Mucosa of gallbladder (tissue), 1 donor: Measurements from ENCODE around the gene MED29. TPM values are rescaled to one million over a fixed set of nuclear protein-coding genes. Genes with fewer than 3 reads are reported as not detected.
A peak's percentile ranks its signal among the peaks of the same experiment; 100 is the strongest.

Experiments used
- DNase-seq: peaks from one replicate; pipeline ENCODE4 v3.0.0-alpha.2; 2020; ENCODE audit warnings: low spot score
- total RNA-seq: library from RNA; stranded (reverse); gene quantifications from one replicate; pipeline ENCODE4 v1.2.1, GENCODE V29; 2021
- donor health status: DM: no; HTN: no; CAD: no.

The MED29 gene
- total RNA-seq, 1 donor from 2014 or later, result 46.0 TPM

DNA sequence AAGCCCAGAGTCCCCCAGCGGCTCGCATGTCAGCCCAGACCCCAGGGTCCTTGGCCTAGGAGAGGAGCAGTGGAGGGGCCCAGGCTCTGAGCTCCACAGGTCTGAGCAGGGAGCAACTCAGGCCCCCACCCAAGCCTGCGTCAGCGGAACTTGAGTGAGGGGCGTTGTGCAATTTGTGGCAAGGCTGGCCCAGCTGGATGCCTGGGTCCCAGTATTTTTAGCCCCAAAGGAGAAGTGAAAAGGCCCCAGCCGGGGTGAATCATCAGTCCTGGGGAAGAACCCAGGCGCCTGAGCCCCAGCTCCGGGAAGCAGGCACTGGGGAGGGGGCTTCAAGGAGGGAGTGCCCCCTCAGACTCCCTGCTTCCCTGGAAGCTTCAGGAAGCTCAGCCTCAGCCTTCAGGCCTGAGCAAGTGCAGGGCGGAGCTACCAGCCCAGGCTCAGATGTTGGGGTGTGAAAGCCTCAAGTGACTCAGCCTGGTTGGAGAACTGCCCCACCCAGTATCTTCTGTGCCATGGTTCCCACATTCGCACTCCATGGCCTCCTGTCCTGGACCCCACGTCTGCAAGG lies 7.2 kb downstream of the MED29 start:
- peak; percentile 66 for DNase-seq

DNA sequence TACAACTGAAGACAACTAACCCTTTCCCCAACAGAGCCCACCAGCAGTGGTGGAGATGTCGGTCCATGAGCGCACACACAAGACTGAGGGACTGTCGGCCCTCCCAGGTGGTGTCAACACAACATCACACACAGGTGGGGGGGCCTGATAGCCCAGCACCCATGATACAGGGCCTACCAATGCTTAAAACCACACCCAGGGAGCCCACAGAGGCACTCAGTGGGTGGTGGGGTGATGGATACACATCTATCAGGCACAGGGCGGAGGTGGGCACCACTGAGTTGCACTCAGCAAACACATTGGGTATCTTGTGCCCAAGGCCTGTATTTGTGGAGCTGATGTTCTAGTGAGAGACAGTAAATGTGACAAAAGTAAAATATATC lies 8.5 kb downstream of the MED29 start:
- DNase-seq, result no peak

DNA sequence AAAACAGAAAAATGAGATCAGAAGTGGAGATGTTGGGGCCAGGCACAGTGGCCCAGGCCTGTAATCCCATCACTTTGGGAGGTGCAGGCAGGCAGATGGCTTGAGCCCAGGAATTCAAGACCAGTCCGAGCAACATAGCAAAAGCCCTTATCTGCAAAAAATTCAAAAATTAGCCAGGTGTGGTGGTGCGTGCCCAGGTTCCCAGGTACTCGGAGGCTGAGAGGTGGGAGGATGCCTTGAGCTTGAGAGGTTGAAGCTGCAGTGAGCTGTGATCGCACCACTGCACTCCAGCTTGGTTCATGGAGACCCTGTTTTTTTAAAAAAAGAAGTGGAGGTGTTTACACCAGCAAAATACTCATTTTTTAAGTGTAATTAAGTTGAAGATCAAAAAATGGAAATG lies 8.9 kb downstream of the MED29 start:
- DNase-seq, result no peak

DNA sequence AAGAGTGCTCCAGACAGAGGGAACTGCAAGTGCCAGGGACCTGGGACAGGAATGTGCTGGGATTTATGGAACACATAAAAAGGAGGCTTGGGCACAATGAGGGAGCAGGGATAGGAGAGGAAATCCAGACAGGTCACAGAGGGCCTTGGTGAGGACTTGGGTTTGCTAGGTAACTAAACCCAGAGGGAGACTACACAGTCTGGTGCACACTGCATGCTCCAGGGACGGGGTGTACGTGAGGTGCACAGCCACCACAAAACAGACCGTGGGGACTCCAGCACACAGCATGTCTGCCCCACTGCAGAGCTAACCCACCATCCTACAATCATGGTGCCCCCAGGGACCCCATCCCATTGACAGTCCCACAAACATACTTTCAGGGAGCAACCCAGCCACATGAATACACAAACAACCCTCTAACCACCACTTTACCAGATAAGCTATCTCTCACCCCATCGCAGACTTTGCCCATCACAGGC lies 9.9 kb downstream of the MED29 start:
- no peak for DNase-seq

DNA sequence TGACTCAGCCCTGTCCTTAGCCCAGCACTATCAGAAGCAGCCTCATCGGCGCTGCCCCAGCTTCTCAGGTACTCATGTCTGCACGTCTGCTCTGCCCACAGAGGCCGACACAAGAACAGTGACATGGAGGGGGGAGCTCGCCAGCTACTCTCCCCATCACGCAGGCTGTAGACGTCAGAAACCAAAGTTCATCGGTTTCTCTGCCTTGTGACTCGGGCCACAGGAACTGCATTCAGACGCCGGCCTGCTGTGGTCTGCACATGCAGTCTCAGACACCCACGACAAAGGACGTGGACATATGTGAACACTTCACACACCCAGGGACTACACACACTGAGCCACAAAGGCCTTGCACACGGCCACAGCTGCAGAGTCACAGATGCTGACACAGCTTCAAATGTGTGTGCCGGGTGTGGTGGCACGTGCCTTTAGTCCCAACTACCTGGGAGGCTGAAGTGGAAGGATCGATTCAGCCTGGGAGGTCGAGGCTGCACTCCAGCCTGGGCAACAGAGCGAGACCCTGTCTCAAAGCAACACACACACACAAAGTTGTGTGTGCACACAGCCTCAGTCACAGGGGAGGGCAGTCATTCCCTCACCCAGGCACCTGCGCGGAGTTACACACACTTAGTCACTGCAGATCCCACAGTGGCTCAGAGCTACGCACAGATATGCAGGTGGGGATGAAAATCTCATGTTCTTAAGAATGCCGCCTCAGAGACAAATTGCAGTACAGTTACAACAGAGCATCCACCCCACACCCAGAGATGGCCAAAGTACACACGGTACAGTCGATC lies 10.6 kb downstream of the MED29 start:
- DNase-seq, result peak; percentile 91

DNA sequence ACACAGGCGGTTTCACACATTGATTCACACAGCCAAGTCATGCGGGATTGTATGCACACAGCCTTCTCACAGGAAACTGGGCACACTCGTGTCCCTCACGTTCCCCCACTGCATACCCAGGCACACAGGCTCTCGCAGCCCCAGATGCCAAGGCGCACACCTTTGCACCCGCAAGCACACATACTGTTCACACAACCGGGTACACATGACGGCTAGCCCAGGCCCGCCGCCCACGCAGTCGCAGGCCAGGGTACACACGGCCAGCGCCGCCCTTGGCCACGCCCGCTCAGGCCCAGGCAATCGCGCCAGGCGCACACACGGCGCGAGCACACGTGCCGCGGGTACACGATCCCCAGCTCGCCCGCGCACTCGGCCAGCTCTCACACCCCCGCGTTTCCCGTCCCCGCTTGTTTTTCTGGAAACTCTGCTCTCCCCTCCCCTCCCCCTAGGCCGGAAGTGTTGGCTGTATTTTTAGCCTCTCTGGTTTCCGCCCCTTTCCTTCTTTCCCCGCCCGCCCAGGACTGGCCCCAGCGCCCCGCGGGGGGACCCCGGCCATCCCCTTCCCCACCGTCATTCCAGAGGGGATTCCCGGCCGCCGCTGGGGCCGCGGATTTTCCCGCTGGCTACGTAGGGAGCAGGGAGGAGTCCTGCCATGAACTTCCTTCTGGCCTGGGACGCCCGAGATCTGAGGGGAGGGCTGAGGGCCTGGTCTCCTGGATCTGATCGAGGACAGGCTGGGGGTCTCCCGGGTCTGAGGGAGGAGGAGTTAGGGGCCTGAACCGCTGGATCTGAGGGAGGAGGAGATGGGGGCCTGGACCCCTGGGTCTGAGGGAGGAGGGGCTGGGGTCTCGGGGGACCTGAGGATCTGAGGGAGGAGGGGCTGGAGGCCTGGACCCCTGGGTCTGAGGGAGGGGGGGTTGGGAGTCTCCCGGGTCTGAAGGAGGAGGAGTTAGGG lies 11.4 kb downstream of the MED29 start:
- peak; percentile 88 for DNase-seq

DNA sequence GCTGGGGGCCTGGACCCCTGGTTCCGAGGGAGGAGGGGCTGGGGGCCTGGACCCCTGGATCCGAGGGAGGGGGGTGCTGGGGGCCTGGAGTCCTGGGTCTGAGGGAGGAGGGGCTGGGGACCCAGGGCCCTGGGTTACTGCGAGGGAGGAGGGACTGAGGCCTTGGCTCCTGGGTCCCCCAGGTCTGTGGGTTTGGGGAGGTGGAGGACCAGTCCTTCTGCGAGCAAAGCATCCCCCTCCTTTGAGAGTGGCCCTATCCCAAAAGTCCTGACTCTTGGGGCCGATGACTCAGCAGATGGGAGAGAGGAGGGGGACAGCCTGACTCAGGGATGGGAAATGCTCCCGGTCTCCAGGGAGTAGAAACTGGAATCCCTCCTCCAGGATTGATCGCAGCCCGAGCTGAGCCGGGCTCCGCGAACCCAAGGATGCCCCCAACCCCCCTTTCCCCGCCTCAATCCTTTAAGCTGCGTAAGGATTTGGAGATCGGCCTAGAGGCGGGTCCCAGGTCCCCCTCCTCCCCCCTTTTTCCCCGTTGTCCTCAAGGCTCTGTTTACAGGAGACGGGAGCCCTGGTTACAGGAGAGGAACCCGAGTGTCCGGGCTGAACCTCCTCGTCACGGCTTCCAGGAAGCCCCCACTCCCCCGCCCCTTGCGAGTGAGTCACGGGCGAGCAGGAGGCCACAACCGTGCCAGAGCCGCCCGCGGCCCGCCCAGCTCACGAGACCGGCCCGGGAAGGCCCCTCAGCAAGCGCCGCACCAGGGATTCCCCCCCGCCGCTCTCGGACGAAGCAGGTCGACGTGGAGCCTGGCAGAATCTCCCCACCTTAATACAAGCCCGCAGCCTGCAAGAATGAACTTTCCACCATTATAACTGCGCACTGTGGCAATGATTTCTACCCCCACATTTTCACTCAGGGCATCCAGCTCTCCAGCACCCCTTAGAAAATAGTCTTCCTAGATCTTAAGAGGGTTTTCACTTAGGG lies 12.4 kb downstream of the MED29 start:
- DNase-seq, result peak; percentile 98

DNA sequence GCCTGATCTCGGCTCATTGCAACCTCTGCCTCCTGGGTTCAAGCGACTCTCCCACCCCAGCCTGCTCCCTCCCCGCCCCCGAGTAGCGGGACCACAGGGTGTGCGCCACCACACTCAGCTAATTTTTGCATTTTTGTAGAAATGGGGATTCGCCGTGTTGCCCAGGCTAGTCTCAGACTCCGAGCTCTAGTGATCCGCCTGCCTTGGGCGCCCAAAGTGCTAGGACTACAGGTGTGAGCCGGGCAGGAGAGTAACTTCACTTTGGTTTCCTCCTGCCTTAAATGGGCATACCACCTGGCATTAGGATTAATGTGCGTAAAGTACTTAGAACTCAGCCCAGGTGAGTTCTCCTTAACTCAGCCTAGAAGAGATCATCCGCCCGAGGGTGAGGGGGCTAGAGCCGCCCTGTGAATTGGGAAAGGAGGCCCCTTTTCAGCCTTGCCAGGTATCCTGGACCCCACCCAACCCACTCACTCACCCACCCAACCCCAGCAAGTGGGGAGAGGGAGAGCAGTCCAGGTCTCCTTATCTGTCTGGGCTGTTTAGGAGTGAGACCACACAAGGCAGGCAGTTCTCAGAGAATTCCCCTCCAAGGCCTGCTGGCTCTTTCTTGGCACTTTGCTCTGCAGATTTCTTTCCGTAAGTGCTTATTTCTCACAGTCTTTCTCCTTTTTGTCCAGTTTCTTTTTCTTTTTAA lies 14.2 kb downstream of the MED29 start:
- DNase-seq, result no peak

DNA sequence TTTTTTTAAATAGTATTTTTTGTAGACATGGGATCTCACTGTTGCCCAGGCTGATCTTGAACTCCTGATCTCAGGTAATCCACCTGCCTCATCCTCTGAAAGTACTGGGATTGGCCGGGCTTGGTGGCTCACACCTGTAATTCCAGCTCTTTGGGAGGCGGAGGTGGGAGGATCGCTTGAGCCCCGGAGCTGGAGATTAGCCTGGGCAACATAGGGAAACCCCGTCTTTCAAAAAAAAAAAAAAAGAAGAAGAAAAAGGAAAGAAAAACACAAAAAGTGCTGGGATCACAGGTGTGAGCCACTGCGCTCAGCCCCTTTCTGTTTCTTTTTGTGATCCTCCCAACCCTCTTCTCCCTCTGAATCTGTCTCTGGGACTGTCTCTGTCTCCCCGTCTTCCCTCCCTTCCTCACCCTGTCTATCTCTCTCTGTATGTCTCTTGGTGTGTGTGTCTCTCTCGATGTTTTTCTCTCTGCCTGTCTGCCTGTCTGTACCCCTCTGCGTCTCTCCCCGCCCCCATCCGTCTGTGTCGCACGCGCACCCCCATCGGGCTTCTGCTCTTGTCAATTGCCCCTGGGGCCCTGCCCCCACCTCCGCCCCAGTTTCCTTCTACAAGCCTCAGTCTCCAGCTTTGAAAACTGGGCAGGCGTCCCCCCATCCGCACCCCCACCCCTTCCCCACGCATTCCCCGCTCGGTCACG lies 14.9 kb downstream of the MED29 start:
- no peak for DNase-seq

DNA sequence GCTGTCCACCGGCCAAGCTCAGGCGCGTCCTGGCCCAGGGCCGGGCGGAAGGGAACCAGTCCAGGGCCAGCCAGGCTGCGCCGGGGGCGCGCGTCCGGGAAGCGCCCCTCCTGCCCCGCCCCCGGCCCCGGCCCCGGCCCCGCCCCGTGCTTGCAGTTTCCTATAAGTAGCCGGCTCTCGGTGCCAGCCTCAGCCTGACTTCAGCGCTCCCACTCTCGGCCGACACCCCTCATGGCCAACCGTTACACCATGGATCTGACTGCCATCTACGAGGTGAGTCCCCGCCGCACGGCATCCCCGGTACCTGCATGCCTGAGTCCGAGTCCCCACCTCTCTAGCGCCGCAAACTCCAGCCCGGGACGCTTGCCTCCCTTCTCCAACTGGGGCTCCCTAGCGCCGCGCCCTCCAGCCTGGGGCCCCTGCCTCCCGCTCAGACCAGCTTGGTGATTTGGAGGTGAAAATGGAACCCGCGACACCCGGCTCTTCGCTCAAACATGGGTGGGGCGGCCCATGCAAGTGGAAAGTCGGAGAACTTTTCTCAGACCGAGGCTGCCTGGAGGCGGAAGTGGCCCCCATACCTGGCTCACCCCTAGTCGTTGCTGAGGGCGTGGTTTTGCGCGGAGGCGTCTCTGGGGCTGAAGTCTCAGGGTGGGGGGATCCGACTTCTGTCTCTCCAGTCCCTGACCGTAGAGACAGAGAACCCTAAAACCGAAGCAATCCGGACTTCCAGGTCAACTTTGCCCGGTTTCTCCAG lies 15.7 kb downstream of the MED29 start, which contains the start of gene ZFP36:
Gene ZFP36, plus strand, starts transcription at position 192 of the 754 bp plus-strand sequence. Its CDS starts 58 bp downstream, at position 250.
- DNase-seq, result peak; percentile 92

DNA sequence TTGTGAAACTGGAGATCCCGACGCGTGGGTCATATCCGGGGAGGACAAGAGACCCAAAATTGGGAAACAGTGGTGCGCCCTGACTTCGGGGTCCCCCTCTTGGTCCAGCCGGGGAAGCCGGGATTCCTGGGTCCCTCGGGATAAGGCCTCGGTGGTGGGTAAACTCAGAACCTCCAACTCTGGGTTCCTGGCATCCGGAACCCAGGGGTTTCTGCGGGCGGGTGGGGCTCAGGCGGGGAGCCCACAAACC lies 16.2 kb downstream of the MED29 start:
- DNase-seq, result no peak

DNA sequence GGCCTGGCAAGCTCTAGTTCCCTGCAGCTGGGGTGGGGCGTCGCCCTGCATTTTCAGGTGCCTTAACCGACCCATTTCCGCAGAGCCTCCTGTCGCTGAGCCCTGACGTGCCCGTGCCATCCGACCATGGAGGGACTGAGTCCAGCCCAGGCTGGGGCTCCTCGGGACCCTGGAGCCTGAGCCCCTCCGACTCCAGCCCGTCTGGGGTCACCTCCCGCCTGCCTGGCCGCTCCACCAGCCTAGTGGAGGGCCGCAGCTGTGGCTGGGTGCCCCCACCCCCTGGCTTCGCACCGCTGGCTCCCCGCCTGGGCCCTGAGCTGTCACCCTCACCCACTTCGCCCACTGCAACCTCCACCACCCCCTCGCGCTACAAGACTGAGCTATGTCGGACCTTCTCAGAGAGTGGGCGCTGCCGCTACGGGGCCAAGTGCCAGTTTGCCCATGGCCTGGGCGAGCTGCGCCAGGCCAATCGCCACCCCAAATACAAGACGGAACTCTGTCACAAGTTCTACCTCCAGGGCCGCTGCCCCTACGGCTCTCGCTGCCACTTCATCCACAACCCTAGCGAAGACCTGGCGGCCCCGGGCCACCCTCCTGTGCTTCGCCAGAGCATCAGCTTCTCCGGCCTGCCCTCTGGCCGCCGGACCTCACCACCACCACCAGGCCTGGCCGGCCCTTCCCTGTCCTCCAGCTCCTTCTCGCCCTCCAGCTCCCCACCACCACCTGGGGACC lies 16.6 kb downstream of the MED29 start:
- peak; percentile 71 for DNase-seq

DNA sequence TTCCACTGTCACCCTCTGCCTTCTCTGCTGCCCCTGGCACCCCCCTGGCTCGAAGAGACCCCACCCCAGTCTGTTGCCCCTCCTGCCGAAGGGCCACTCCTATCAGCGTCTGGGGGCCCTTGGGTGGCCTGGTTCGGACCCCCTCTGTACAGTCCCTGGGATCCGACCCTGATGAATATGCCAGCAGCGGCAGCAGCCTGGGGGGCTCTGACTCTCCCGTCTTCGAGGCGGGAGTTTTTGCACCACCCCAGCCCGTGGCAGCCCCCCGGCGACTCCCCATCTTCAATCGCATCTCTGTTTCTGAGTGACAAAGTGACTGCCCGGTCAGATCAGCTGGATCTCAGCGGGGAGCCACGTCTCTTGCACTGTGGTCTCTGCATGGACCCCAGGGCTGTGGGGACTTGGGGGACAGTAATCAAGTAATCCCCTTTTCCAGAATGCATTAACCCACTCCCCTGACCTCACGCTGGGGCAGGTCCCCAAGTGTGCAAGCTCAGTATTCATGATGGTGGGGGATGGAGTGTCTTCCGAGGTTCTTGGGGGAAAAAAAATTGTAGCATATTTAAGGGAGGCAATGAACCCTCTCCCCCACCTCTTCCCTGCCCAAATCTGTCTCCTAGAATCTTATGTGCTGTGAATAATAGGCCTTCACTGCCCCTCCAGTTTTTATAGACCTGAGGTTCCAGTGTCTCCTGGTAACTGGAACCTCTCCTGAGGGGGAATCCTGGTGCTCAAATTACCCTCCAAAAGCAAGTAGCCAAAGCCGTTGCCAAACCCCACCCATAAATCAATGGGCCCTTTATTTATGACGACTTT lies 17.4 kb downstream of the MED29 start:
- peak; percentile 53 for DNase-seq

DNA sequence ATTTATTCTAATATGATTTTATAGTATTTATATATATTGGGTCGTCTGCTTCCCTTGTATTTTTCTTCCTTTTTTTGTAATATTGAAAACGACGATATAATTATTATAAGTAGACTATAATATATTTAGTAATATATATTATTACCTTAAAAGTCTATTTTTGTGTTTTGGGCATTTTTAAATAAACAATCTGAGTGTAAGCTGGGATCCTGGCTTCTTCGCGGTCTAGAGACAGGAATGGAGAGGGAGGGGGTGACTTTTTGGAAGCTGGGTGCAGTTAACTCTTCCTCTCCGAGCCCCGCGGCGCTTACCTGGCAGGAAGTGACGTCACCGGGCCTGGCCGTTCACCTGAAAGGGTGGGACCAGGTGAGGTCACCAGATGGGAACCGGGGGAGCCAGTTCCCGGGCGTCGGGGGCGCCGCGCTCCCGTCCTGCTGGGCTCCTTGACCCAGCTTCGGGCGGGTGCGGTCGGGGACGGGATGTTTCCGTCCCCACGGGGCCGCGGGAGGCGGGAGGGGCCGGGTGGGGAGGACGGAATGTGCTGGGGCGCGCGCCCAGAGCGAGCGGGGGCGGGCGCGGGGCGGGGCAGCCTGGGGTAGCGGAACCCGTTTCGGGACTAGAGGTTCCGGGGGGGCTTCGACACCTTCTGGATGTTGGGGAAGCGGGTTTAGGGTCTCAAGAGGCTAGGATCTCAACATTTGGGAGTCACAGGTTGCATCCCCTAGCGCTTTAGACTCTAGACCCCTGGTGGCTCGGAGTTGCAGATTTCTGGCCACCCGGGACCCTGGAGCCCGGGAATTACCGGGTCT lies 18.2 kb downstream of the MED29 start:
- peak; percentile 95 for DNase-seq

DNA sequence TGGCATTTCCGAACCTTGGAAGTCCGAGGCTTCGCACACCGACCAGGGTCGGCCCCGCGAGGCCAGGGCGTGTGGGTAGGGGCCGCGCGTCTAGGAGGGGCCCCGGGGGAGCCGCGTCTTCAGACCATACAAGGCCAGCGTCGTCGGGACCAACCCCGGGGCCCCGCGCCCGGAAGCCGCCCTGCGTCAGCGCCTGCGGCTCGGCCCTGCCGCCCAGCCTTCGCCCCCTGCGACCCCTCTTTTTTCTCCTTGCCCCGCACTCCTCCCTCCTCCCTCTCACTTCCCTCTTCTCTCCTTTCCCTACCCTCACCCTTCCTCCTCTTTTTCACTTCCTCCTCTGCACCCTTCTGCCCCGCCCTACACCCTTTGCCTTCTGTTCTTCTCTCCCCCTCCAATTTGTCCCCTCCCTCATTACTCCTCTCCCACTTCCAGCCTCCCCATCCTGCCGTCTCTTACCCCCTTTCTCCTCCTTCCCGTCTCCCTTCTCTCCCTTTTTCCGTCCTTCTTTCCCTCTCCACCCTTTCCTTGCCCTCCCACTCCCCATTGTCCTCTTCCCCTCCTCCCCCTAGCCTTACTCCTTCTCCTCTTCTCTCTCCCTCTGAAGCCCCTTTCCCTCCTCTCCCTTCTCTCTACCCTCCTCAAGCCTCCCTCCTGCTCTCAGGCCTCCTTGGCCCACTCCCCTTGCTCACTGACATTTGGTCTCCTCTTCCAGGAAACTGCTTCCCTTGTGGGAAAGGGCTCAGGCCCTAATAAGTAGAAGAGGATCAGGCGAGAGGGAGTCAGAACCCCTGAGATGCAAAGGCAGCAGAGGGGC lies 19.0 kb downstream of the MED29 start:
- DNase-seq, result peak; percentile 77

DNA sequence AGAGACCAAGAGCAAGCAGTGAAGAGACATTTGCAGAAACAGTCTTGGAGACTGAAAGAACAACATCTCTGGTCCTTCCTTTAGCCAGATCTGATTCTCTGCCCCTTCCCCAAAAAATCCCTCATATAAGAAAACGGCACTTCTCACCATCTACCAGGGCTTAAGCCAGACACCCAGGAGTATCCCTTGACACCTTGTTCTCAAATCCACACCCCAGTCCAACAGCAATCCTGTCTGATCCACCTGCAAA lies 19.6 kb downstream of the MED29 start:
- DNase-seq, result no peak
